HUES48 (cell line): ENCODE results near the gene LITAFD.

ENCODE experiments used
- H3K27ac ChIP-seq: one replicate; pipeline ENCODE4 v1.7.0; 2013; ENCODE audit warnings: low read depth, low read length, inconsistent platforms
- H3K27me3 ChIP-seq: 2 replicates; pipeline ENCODE4 v1.6.1; 2013; ENCODE audit warnings: mild to moderate bottlenecking, low read length; ENCODE audit not compliant: control insufficient read depth, insufficient read depth
- H3K36me3 ChIP-seq: 2 replicates; pipeline ENCODE4 v1.6.1; 2013; ENCODE audit warnings: low read length; ENCODE audit not compliant: control insufficient read depth, insufficient read depth
- H3K4me1 ChIP-seq: 2 replicates; pipeline ENCODE4 v1.6.1; 2013; ENCODE audit warnings: mild to moderate bottlenecking, low read length; ENCODE audit not compliant: control insufficient read depth, insufficient read depth
- H3K4me3 ChIP-seq: 2 replicates; pipeline ENCODE4 v1.5.1; 2013; ENCODE audit warnings: mild to moderate bottlenecking, low read depth, low read length
- H3K9ac ChIP-seq: 2 replicates; pipeline ENCODE4 v1.6.1; 2013; ENCODE audit warnings: mild to moderate bottlenecking, low read depth, low read length, moderate library complexity
- H3K9me3 ChIP-seq: 2 replicates; pipeline ENCODE4 v1.6.1; 2013; ENCODE audit warnings: low read length; ENCODE audit not compliant: control insufficient read depth, insufficient read depth

Gene LITAFD

GRCh38 chr16:8888951-8889892 is 7.1 kb downstream of the LITAFD start:
- Histone ChIP-seq H3K27me3 (no peaks in the 10 kb centered on the region), H3K4me1 (peaks cover 10% of the 10 kb centered on the region; the same call in 1 of the 2 replicates), H3K27ac (no peak overlapping the region), H3K4me3 (no peak overlapping the region), H3K36me3 (peaks cover 60% of the 10 kb centered on the region), H3K9me3 (no peaks in the 10 kb centered on the region), H3K9ac (no peak overlapping the region)

- no peak overlapping the region for H3K4me3 ChIP-seq
- no peak overlapping the region for H3K27ac ChIP-seq
- no peaks in the 10 kb centered on the region for H3K9me3 ChIP-seq
- peaks cover 10% of the 10 kb centered on the region; the same call in 1 of the 2 replicates for H3K4me1 ChIP-seq
- H3K27me3 ChIP-seq, result no peaks in the 10 kb centered on the region
- H3K9ac ChIP-seq, result no peak overlapping the region
- H3K36me3 ChIP-seq, result peaks cover 68% of the 10 kb centered on the region
Observed at GRCh38 chr16:8889893-8890548, 7.9 kb downstream of the LITAFD start.

- Histone ChIP-seq H3K9me3 (no peaks in the 10 kb centered on the region), H3K9ac (no peak overlapping the region), H3K36me3 (peaks cover 73% of the 10 kb centered on the region), H3K27ac (no peak overlapping the region), H3K4me1 (peaks cover 8% of the 10 kb centered on the region; the same call in 1 of the 2 replicates), H3K27me3 (no peaks in the 10 kb centered on the region), H3K4me3 (no peak overlapping the region)
Observed at GRCh38 chr16:8890549-8890921, 8.4 kb downstream of the LITAFD start.

- Histone ChIP-seq H3K4me1 (no peaks in the 10 kb centered on the region), H3K4me3 (no peak overlapping the region), H3K36me3 (peaks cover 87% of the 10 kb centered on the region), H3K9me3 (no peaks in the 10 kb centered on the region), H3K27me3 (no peaks in the 10 kb centered on the region), H3K27ac (no peak overlapping the region), H3K9ac (no peak overlapping the region)
Observed at GRCh38 chr16:8892101-8892575, 10.0 kb downstream of the LITAFD start.

- peaks cover 91% of the 10 kb centered on the region for H3K36me3 ChIP-seq
- H3K9ac ChIP-seq, result no peak overlapping the region
- H3K27ac ChIP-seq, result no peak overlapping the region
- no peaks in the 10 kb centered on the region for H3K9me3 ChIP-seq
- H3K4me1 ChIP-seq, result no peaks in the 10 kb centered on the region
- H3K27me3 ChIP-seq, result no peaks in the 10 kb centered on the region
- no peak overlapping the region for H3K4me3 ChIP-seq
Observed at GRCh38 chr16:8893426-8893825, 11.3 kb downstream of the LITAFD start.

- Histone ChIP-seq H3K9ac (no peak overlapping the region), H3K4me3 (no peak overlapping the region), H3K9me3 (no peaks in the 10 kb centered on the region), H3K4me1 (no peaks in the 10 kb centered on the region), H3K27me3 (no peaks in the 10 kb centered on the region), H3K36me3 (peaks cover 98% of the 10 kb centered on the region), H3K27ac (no peak overlapping the region)
Observed at GRCh38 chr16:8893976-8894690, 12.0 kb downstream of the LITAFD start.

- Histone ChIP-seq H3K4me3 (no peak overlapping the region), H3K4me1 (no peaks in the 10 kb centered on the region), H3K27me3 (no peaks in the 10 kb centered on the region), H3K9ac (no peak overlapping the region), H3K9me3 (no peaks in the 10 kb centered on the region), H3K27ac (no peak overlapping the region), H3K36me3 (peaks cover 99% of the 10 kb centered on the region)
Observed at GRCh38 chr16:8894736-8895334, 12.7 kb downstream of the LITAFD start.

- H3K4me1 ChIP-seq, result no peaks in the 10 kb centered on the region
- H3K36me3 ChIP-seq, result peaks cover 99% of the 10 kb centered on the region
- H3K27ac ChIP-seq, result no peak overlapping the region
- H3K27me3 ChIP-seq, result no peaks in the 10 kb centered on the region
- no peak overlapping the region for H3K9ac ChIP-seq
- no peak overlapping the region for H3K4me3 ChIP-seq
- no peaks in the 10 kb centered on the region for H3K9me3 ChIP-seq
Observed at GRCh38 chr16:8898660-8899318, 16.6 kb downstream of the LITAFD start.

- no peaks in the 10 kb centered on the region for H3K27me3 ChIP-seq
- no peaks in the 10 kb centered on the region for H3K9me3 ChIP-seq
- no peak overlapping the region for H3K27ac ChIP-seq
- peaks cover 99% of the 10 kb centered on the region for H3K36me3 ChIP-seq
- H3K4me1 ChIP-seq, result no peaks in the 10 kb centered on the region
- no peak overlapping the region for H3K9ac ChIP-seq
- no peak overlapping the region for H3K4me3 ChIP-seq
Observed at GRCh38 chr16:8899709-8900317, 17.7 kb downstream of the LITAFD start.

- Histone ChIP-seq H3K27ac (no peak overlapping the region), H3K4me3 (no peak overlapping the region), H3K9ac (no peak overlapping the region), H3K36me3 (peaks cover 99% of the 10 kb centered on the region), H3K4me1 (no peaks in the 10 kb centered on the region), H3K9me3 (no peaks in the 10 kb centered on the region), H3K27me3 (no peaks in the 10 kb centered on the region)
Observed at GRCh38 chr16:8900343-8900742, 18.2 kb downstream of the LITAFD start.
